ENCODE data around the gene DNAH8.

DNAH8 gene

GRCh38 chr6:39029156-39030011 lies 314.3 kb downstream of the DNAH8 start:
- DNase-seq = peak; percentile 11

DNA sequence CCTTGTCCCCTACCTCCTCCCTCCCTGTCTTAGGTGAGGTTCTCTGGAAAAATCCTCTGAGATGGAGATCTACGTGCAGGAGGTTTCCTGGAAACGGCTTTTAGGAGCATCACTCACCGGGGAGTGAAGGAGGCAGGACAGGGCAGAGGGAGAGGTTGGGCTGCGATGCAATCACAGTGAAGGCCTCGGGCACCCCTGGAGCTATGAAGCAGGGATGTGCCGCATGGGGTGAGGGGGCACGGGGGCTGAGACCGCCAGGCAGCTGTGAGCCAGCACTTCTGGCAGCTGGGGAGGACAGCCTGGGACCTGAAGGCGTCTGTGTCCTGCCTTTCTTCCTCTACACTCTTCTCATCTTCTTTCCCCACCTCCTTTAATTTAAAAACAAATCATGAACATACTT lies 320.6 kb downstream of the DNAH8 start:
- no peak for DNase-seq

DNA sequence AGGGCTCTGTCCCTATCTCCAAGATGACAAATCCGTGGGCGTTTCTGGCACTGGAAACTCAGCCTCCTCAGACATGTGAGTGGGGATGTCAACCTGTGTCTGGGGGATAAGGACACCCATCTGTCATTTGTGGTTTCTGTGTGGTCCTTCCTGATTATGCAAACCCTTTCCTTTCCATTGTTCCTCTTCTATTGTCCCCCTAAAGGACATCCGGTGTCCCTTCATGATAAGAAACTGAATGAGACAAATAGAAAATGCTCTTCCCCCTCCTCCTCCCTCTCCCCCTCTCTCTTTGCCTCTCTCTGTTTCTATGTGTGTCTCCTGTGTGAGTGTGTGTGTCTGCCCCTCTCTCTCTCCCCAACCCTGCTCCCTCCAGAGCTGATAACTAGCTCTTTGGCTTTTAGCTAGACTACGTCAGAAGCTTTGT lies 322.0 kb downstream of the DNAH8 start:
- no peak for DNase-seq

DNA sequence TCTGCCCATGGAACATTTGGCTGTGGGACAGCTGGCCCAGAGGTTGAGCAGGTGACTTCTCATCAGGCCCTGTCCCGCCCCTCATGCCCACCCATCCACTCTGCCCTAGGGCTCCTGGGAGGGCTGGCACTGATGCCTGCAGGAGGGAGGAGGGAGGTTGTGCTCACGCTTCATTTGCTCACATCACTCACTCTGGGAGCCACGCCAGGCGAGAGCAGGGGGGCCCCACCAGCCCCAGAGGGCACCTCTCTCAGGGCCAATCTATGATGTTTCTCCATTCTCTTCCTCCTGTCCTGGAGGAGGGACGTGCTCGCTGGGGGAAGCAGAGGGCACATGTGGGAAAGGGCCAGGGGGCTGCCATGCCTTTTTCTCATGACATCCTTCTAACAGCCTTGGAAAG lies 322.6 kb downstream of the DNAH8 start:
- DNase-seq = no peak

DNA sequence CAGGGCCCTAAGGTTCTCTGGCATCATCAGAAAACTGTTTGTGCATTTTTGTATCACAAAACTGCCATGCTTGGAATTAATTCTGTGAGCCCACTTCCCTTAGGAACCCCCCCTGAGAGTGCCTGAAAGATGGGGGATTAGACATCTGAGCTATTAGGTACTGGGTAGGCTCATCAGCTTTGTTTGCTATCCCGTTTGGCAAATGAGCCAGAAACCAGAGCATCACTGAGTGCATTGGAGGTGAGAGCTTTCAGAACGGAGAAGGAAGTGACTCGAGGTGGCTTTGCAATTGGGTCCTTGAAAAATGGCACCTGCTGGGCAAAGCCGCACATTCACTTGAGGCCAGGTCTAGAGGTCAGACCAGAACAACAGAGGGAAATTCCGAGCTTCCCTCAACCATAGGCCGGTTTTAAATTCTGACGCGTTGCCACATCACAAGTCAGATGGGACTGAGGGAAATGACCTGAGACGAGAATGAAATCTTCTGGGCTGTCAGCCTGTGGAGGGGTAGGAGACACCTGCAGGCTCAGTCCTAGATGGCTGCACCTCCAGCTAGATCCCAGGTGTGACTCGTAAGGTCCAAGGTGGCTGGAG lies 325.1 kb downstream of the DNAH8 start:
- DNase-seq = no peak

DNA sequence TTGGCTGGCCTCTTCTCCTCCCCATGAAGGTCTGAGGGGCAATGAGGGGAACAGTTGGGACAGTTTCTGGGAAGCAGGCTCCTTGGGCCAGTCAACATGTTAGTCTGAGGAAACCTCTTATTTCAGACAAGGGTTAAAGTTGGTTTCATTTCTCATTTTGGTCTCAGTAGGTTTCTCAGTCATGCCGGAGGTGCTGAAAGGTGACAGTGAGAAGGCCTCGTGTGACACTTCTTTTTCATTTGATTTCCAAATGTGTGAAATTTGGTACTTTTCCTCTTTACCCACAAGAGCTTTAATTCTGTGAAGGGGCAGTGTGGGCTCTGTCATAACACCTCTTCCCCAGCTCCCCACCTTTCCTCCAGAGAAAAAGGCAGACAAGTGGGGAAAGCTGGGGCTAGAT lies 326.0 kb downstream of the DNAH8 start:
- DNase-seq = no peak

DNA sequence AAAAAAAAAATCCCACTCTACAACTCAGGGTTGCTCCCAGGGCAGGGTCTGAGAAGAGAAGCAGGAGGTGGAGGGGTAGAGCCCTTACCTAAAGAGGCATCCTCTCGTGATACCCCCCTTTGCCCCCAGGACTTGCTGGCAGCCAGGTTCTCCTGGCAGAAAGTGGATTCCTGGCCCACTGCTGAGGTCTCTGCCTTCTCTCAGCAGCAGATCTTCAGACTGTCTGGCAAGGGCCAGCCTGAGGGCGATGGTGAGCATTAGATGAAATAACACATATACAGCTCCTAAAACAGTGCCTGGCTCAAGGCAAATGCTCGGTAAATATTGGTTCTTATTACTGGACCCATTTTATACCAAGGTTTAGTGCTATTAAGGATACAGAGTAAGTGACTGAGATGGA lies 328.7 kb downstream of the DNAH8 start:
- DNase-seq = no peak

DNA sequence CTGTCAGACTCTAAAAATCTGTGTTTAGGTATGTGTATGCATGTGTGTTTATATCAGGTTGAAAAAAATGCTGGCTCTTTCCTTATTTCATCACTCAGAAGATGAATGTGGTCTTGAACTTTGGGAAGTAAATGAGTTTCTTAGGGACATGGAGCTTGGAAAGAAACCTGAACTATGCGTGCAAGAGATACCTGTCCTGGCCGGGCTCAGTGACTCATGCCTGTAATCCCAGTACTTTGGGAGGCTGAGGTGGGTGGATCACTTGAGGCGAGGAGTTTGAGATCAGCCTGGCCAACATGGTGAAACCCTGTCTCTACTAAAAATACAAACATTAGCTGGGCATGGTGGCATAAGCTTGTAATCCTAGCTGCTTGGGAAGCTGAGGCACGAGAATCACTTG lies 329.1 kb downstream of the DNAH8 start:
- no peak for DNase-seq

- no peak for DNase-seq
Observed at GRCh38 chr6:39047434-39048327, 332.6 kb downstream of the DNAH8 start.

- DNase-seq = no peak
Observed at GRCh38 chr6:39048481-39049399, 333.6 kb downstream of the DNAH8 start, which contains the start of gene GLP1R. Gene GLP1R, plus strand, starts transcription at chr6:39048781. Its CDS starts 60 bp downstream, at chr6:39048841.

- DNase-seq = no peak
Observed at GRCh38 chr6:39049575-39050283, 334.6 kb downstream of the DNAH8 start.

GRCh38 chr6:39050453-39051112 lies 335.5 kb downstream of the DNAH8 start:
- no peak for DNase-seq

GRCh38 chr6:39051399-39052122 lies 336.4 kb downstream of the DNAH8 start:
- no peak for DNase-seq

DNA sequence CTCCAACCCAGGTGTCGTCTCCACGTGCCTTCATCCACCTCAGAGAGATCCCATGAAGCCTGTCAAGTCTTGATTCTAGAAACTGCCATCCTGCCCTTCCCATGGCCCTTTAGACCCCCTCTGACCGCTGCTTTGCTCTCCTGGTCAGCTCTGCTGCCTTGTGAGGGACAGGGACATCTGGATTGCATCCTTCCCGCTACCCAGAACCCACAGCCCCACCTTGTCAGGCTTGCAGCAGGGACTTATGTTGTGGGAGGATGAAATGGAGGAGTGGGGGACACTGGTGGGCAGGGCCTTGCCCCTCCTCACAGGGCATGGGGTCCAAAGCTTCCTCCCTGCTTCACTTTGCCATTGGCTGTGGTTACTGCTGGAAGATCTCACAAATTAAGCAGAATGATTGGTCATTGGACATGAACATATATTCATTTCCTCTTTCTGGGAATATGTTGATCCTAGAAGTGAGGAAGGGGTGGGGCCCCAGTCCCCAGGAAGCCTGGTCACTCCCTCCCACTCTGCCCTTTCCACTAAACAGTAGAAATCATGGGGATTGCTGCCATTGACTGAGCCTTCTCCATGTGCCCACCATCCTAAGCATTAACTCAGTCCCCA lies 338.0 kb downstream of the DNAH8 start:
- no peak for DNase-seq

DNA sequence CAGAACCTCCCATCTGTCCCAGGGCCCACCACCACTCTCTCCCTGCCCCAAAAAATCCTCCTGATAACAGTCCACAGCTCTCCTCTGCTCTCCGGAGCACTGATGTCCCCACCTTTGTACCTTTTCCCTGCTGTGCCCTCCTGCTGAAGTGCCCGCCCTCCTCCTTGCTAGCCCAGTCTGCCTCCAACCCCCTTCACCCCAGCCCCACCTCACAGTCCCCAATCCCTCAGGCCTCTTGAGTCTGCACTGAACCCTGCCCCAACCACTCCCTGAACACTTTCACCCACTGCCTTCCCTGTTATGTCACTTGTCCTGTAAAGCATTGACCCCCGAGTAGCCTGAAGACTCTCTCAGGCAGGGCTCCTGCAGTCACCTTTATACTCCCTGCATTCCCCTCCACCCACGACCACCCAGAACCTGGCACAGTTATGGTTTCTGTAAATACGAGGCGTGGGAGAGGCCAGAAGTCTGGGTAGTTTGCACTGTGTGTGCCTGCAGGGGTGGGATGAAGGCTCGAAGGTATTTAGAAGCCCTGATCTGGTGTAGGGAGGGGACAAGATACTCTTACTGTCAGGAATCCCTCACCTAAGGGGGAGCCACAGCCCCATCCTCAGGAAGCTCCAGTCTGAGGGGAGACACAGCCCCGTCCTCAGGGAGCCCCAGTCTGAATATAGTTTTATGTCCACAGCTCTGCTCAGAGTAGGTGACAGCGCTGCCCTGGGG lies 338.9 kb downstream of the DNAH8 start:
- DNase-seq = no peak

DNA sequence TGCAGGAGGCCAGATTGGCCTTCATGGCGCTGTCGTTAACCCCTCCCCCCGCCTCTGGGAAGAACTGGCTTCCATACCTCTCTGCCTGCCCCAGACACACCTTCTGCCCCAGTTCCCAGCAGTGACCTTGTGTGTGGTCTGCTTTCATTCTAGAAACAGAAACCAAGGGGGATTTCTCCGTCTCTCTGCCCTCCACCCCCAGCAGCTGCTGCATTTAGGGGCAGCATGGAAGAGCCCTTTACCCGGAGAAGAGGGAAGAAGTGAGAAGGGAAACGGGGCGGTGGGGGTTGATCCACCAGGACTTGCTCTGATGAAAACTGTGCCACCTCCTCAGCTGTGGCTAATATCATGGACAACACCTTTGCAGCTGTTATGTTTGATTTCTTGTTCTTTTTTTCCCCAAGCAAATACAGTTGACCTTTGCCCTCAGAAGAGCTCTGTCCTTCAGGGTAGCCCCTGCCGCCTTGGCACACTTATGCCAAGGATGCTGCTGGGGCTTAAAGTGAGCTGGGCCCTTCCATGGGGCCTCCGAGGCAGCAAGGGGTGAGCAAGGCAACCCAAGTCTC lies 339.5 kb downstream of the DNAH8 start:
- DNase-seq = no peak

- DNase-seq = no peak
Observed at GRCh38 chr6:39055661-39056060, 340.6 kb downstream of the DNAH8 start.

DNA sequence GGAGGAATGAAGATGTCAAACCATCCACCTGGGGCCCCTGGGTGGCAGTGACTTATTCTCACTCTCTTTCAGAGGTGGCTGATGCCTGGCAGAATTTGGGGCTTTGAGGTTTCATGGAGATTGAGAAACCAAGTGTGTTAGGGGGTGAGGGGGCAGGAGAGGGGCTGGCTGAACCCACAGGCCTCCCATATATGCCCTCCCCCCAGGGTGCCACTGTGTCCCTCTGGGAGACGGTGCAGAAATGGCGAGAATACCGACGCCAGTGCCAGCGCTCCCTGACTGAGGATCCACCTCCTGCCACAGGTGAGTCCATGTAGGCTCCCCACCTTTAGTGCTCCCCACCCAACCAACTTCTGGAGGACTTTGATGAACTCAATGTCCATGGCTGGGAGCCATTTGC lies 341.1 kb downstream of the DNAH8 start:
- DNase-seq = no peak

DNA sequence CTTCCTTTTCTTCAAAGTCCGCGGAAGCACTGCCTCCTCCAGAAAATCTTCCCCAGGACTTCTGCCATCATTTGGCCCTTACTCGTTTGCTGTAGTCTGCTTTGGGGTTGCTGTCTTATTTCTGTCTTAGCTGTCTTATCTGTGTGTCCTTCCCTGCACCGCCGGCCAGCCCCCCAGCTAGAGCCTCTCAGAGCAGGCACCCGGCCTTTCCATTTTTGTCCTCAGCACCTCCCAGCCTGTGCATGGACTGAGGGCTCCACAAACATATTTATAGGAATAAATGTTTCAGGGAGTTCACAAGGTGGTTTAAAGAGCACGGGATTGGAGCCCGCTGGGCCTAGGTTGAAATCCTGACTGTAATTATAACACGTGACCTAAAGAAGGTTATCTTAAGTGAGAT lies 341.6 kb downstream of the DNAH8 start:
- DNase-seq = no peak

Measured in activated T-cell treated with anti-CD3 and anti-CD28 coated beads for 4 hours (primary cell).